GM12878 (cell line): Measurements from ENCODE around the gene GALC. TPM values are rescaled to one million over a fixed set of nuclear protein-coding genes. Genes with fewer than 3 reads are reported as not detected.

Source experiments
- ATAC-seq: fragments of 200-7000 bp; cut with Tn5 transposase; 3 replicates; pipeline ENCODE4 v1.9.1; 2020; ENCODE audit warnings: mild to moderate bottlenecking, moderate library complexity
- BruUV-seq: library from RNA; stranded (reverse); fragments of 400-500 nt; replicated peaks from 2 replicates; lab custom pipeline; 2021; lab: Mats Ljungman, UMichigan
- CTCF ChIA-PET: fragments of 300-600 bp; sonication (Branson Sonifier 250); formaldehyde crosslinking; extraction: SDS; loops from one replicate; lab custom pipeline; 2021; ENCODE audit warnings: inconsistent platforms; lab: Yijun Ruan, JAX
- POLR2A ChIA-PET: fragments of 350-600 bp; formaldehyde crosslinking; extraction: SDS; loops from one replicate; lab custom pipeline; 2021; ENCODE audit warnings: inconsistent platforms; lab: Charles Lee
- RAD21 ChIA-PET: fragments of 300-600 bp; sonication (Branson Sonifier 250); formaldehyde crosslinking; loops from one replicate; lab custom pipeline; 2023; ENCODE audit warnings: antibody characterized with exemption; ENCODE audit not compliant: unreplicated experiment; lab: Charles Lee
- SMC1A ChIA-PET: fragments of 300-600 bp; sonication (Branson Sonifier 250); formaldehyde crosslinking; loops from one replicate; lab custom pipeline; 2023; ENCODE audit not compliant: unreplicated experiment, uncharacterized antibody; lab: Charles Lee
- DNase-seq: peaks from one replicate; pipeline ENCODE4 v3.0.0-alpha.2; 2011; ENCODE audit warnings: low read depth, low spot score
- FAIRE-seq: peaks from 3 replicates; lab custom pipeline; 2011; peaks lifted over from hg19 to GRCh38; lab: Jason Lieb, UNC
- H2AFZ ChIP-seq: 2 replicates; pipeline ENCODE4 v1.6.0; 2011; ENCODE audit warnings: low read depth, low read length, control low read depth; ENCODE audit not compliant: control insufficient read depth
- H3K27ac ChIP-seq: 2 replicates; pipeline ENCODE4 v1.5.1; 2011; ENCODE audit warnings: control low read depth; ENCODE audit not compliant: control insufficient read depth, insufficient read depth
- H3K27me3 ChIP-seq, 2 experiments: replicated peaks in 1 of 2; 2 replicates each; pipeline versions ENCODE4 v1.6.0 to v1.6.1; 2011; ENCODE audit warnings: low read length in 1 of 2; ENCODE audit not compliant: control insufficient read depth in 2 of 2, insufficient read depth in 2 of 2
- H3K36me3 ChIP-seq, 2 experiments: 2 replicates each; pipeline ENCODE4 v1.5.1; 2011; ENCODE audit warnings: low read length in 1 of 2; ENCODE audit not compliant: control insufficient read depth in 2 of 2, insufficient read depth in 2 of 2
- H3K4me1 ChIP-seq: 2 replicates; pipeline ENCODE4 v1.6.1; 2011; ENCODE audit warnings: mild to moderate bottlenecking, low read length, moderate library complexity, mixed read lengths; ENCODE audit not compliant: control insufficient read depth, insufficient read depth
- H3K4me2 ChIP-seq: 2 replicates; pipeline ENCODE4 v1.6.0; 2011; ENCODE audit warnings: control low read depth; ENCODE audit not compliant: control insufficient read depth, insufficient read depth
- H3K4me3 ChIP-seq: fragments of 200-600 bp; sonication (generic); 2 replicates; pipeline ENCODE4 v1.5.1; 2016
- H3K79me2 ChIP-seq: 2 replicates; pipeline ENCODE4 v1.6.0; 2011; ENCODE audit warnings: low read length; ENCODE audit not compliant: control insufficient read depth, insufficient read depth
- H3K9ac ChIP-seq: 2 replicates; pipeline ENCODE4 v1.8.0; 2011; ENCODE audit warnings: low read length, control low read depth, mixed read lengths; ENCODE audit not compliant: control insufficient read depth, insufficient read depth
- H3K9me3 ChIP-seq: replicated peaks from 3 replicates; pipeline ENCODE4 v1.5.1; 2011; ENCODE audit warnings: mild to moderate bottlenecking, low read length; ENCODE audit not compliant: control insufficient read depth, insufficient read depth
- H4K20me1 ChIP-seq: 2 replicates; pipeline ENCODE4 v1.6.0; 2011; ENCODE audit not compliant: control insufficient read depth, insufficient read depth
- BCLAF1 ChIP-seq: fragments of 450-650 bp; IDR thresholded peaks from 2 replicates; pipeline ENCODE4 v1.6.1; 2017; ENCODE audit warnings: antibody characterized with exemption, mild to moderate bottlenecking, moderate library complexity
- CTCF ChIP-seq, 3 experiments: IDR thresholded peaks in 2 of 3; conservative IDR thresholded peaks in 1 of 3; 2 replicates each; pipeline ENCODE4 v1.5.1; 2011; ENCODE audit warnings: low read depth in 3 of 3, low read length in 3 of 3, mild to moderate bottlenecking in 3 of 3, control low read depth in 2 of 3, moderate library complexity in 2 of 3, inconsistent platforms in 1 of 3, mixed read lengths in 1 of 3; ENCODE audit not compliant: control insufficient read depth in 2 of 3, insufficient read depth in 1 of 3; ENCODE audit errors: extremely low read depth in 1 of 3
- EED ChIP-seq: sonication (generic); IDR thresholded peaks from 2 replicates; pipeline ENCODE4 v1.6.1; 2016; ENCODE audit warnings: antibody characterized with exemption, low read depth
- GATAD2B ChIP-seq: fragments of 450-650 bp; conservative IDR thresholded peaks from 2 replicates; pipeline ENCODE4 v1.6.1; 2017; ENCODE audit warnings: low read depth, mild to moderate bottlenecking, moderate library complexity
- IRF5 ChIP-seq: fragments of 450-650 bp; IDR thresholded peaks from 2 replicates; pipeline ENCODE4 v1.6.1; 2017; ENCODE audit warnings: borderline replicate concordance
- MAX ChIP-seq: IDR thresholded peaks from 2 replicates; pipeline ENCODE4 v1.6.1; 2012; ENCODE audit warnings: low read depth, low read length, improper control_type of control experiment
- POLR2AphosphoS2 ChIP-seq: IDR thresholded peaks from 2 replicates; pipeline ENCODE4 v1.6.1; 2011; ENCODE audit warnings: low read depth, mild to moderate bottlenecking, low read length, improper control_type of control experiment, moderate library complexity
- in situ Hi-C: fragments of 300-500 bp; cut with MboI; formaldehyde crosslinking; loops from 9 replicates; pipeline ENCODE4 v1.14.3; 2018; ENCODE audit warnings: mixed read lengths
- intact Hi-C: fragments of 100-400 bp; cut with micrococcal nuclease; formaldehyde crosslinking; loops from one replicate; pipeline ENCODE4 v1.14.2; 2022; ENCODE audit not compliant: unreplicated experiment
- polyA plus RNA-seq, 11 experiments: library from polyadenylated mRNA; depleted of rRNA in 4 of 11; unstranded in 6 of 11; stranded (reverse) in 5 of 11; fragments of >200 nt; fragmentation: Nextera tagmentation in 4 of 11; fragmentation: Illumina TruSeq in 1 of 11; extraction: Ambion mirVana in 4 of 11; extraction: Trizol in 1 of 11; gene quantifications; 1 replicate in 1 of 11; 2 replicates in 10 of 11; pipeline versions ENCODE4 v1.2.1 to v1.2.3, GENCODE V29; 2011 to 2016; ENCODE audit warnings: inconsistent platforms in 2 of 11, missing spikeins in 2 of 11, low read depth in 1 of 11
- total RNA-seq, 4 experiments: library from RNA; depleted of rRNA in 3 of 4; stranded (reverse); fragments of >200 nt in 3 of 4; fragmentation: Illumina TruSeq in 1 of 4; extraction: Trizol in 1 of 4; gene quantifications; 2 replicates each; pipeline versions ENCODE4 v1.2.1 to v1.2.3, GENCODE V29; 2013 to 2021

GALC gene
- total and polyA plus RNA-seq, 10 of the 15 experiments (the other 5 are each of a cell fraction or from before 2014, with no cell fraction given), result 1.3 to 14.0 (median 4.5) TPM

GRCh38 chr14:87998482-87998881 is 5.5 kb upstream of the GALC start:
- H3K9ac ChIP-seq, result no peak overlapping the region
- H4K20me1 ChIP-seq, result no peaks in the 10 kb centered on the region
- BruUV-seq, result no TSS peak
- no peak for DNase-seq
- TF ChIP-seq MAX (no peak), BCLAF1 (no peak), CTCF (IDR thresholded peaks at IDR 0.05 in 2 of 3, conservative IDR thresholded peaks at IDR 0.05 in 1 of 3; ENCODE audit: control insufficient read depth in 2 of 3, extremely low read depth in 1 of 3, insufficient read depth in 1 of 3, low read depth in 3 of 3, low read length in 3 of 3) (no peak), IRF5 (no peak), EED (no peak), POLR2AphosphoS2 (no peak), GATAD2B (no peak)
- TF ChIP-seq, all 136 proteins: peak for 0
- H2AFZ ChIP-seq, result no peak overlapping the region
- H3K4me1 ChIP-seq, result peaks cover 34% of the 10 kb centered on the region
- CTCF ChIA-PET, result interaction anchor here (1.1 kb wide), 1 partner anchor 18 kb away, joined by 3 read pairs; no protein-coding TSS in a partner anchor
- SMC1A ChIA-PET, result no interaction called here
- POLR2A ChIA-PET, result no interaction called here
- H3K27me3 ChIP-seq, result no peaks in the 10 kb centered on the region
- FAIRE-seq (no peak), ATAC-seq (no peak)
- H3K9me3 ChIP-seq, result no peaks in the 10 kb centered on the region; the same call in none of the 3 replicates
- RAD21 ChIA-PET, result no interaction called here
- in situ Hi-C loops (no loop called here), intact Hi-C loops (loop anchor here (10.0 kb wide), 1 partner anchor 1956 kb away; the partner anchor contains the start of genes EFCAB11 and TDP1)
- no peaks in the 10 kb centered on the region for H3K79me2 ChIP-seq
- no peak overlapping the region for H3K4me2 ChIP-seq
- H3K36me3 ChIP-seq, result no peaks in the 10 kb centered on the region
- no peak overlapping the region for H3K4me3 ChIP-seq
- no peak overlapping the region for H3K27ac ChIP-seq
